GM12801 (cell line): ENCODE data around the gene TIMP2.

Experiments used
- TF ChIP-seq, protein P1 (sequence below): IDR thresholded peaks from one replicate; pipeline ENCODE4 v1.5.1; 2011; ENCODE audit warnings: control low read depth; ENCODE audit not compliant: insufficient read length; ENCODE audit errors: extremely low read depth

The TIMP2 gene

DNA sequence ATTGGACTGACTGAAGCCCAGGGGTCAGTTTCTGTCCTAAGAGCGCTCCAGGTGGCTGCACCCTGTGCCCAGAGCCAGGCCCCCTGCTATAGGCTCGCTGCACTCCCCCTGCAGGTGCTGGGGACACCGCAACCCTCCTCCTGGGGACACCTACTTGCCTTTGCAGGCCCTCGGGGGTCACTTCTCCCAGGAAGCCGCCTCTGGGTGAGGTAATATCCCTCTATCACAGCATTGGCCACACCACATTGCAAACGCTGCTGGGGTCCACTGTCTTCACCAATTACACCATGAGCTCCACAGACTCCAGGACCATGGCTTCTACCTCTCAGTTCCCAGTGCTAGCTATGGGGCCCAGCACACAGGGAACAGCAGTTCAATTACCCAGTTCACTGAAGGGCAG, 99.5 kb downstream of the TIMP2 start:
- TF ChIP-seq, protein P1, sequence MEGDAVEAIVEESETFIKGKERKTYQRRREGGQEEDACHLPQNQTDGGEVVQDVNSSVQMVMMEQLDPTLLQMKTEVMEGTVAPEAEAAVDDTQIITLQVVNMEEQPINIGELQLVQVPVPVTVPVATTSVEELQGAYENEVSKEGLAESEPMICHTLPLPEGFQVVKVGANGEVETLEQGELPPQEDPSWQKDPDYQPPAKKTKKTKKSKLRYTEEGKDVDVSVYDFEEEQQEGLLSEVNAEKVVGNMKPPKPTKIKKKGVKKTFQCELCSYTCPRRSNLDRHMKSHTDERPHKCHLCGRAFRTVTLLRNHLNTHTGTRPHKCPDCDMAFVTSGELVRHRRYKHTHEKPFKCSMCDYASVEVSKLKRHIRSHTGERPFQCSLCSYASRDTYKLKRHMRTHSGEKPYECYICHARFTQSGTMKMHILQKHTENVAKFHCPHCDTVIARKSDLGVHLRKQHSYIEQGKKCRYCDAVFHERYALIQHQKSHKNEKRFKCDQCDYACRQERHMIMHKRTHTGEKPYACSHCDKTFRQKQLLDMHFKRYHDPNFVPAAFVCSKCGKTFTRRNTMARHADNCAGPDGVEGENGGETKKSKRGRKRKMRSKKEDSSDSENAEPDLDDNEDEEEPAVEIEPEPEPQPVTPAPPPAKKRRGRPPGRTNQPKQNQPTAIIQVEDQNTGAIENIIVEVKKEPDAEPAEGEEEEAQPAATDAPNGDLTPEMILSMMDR = no peak

DNA sequence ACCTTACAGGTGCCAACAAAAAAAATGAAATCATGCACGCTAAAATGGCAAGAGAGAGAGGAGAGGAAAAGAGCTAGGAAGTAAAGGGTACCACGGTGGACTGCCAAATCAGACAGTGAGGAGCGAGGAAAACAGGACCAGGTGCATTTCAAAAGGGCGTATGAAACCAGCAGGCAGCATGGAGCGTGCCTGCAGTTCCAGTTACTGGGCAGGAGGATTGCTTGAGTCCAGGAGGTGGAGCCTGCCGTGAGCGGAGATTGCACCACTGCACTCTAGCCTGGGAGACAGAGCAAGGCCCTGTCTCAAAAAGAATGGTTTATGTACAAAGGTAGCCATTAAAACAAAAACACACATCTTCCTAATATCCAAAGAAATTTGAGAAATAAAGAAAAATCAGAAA, 100.9 kb downstream of the TIMP2 start:
- TF ChIP-seq, protein P1 = no peak

DNA sequence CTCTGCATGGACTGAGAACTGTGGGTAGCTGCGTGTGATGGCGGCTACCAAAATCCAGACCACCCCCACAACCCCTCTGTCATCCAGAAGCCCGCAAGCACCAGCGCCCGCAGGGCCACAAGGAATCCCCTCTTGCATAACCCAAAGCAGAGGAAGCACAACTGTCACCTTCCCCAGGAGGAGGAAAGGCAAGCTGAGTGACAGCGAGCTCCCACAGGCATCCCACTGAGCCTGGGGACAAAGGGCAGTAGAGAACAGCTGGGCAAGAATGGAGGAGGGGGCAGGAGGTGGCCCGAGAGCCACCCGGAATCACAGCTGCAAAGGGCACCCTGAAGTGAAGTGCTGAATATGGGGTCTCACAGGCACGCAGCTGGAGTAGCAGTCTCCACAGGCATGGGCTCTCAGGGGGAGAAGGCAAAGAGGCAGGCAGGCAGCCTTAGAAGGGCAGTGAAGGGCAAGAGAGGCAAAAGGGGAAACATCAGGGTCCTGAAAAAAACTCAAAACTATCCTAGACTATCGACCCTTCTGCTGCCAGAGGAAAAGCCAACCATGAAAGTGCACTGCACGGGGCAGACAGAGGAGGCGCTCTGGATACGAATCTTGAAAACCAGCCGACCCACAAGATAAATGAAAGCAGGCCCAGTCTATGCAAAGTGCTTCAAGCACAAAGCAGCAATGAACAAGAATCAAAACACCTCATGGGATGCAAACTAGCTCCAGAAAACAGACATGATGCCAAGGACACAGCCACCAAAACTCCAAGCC, 101.7 kb downstream of the TIMP2 start:
- TF ChIP-seq, protein P1 = no peak

DNA sequence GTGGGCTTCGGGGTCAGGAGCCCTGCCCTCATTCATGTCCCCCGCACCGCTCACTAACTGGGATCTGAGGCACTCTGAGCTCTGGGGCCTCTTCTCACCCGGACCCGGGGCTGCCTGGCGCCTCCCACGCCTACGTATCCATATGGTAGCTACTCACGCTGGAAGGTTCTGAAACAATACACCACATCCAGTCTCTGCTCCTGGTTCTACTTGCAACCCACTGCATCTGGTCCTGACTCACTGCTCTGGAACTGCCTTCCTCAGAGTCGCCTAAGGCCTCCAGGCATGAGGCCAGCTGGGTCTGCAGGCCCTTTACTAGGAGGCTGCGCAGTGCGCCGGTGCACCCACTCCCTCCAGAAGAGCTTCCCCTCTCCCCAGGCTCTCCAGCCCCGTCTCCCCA, 102.6 kb downstream of the TIMP2 start:
- TF ChIP-seq, protein P1 = no peak

DNA sequence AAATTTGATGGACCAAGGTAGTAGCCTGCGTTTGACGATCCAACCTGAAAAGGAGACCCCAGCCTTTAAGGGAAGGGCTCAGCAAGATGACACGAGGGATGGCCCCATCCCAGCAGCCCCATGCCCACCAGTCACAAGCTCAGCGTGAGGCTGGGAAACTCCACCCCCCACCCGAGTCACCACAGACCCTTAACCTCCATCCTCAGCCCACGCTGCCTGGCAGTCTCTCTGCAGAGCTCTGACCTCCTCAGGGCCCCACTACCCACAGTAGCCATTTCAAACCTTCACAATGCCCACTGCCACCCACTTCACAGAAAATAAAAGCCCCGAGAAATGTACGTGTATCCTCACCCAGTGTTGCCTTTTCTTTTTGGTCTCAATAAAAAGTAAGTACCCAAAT, 103.2 kb downstream of the TIMP2 start:
- TF ChIP-seq, protein P1 = no peak

DNA sequence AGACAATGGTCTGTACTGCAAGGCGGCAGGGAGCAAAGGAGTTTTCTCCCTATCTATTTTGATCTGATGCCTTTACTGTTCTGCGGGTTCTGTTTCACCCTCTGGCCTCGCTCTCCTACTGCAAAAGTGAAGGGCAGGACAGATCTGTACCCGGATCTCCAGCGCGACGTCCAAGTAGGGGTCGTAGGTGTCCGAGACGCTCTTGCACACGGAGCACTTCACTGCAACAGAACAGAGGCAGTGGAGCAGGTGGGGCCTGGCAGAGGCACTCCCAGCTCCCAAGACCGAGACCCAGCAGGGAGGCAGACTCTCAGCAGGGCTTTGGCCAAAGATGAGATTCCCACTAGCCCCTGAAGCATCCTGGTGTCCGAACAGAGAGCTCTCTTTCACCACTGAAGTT, 104.3 kb downstream of the TIMP2 start:
- TF ChIP-seq, protein P1 = no peak

DNA sequence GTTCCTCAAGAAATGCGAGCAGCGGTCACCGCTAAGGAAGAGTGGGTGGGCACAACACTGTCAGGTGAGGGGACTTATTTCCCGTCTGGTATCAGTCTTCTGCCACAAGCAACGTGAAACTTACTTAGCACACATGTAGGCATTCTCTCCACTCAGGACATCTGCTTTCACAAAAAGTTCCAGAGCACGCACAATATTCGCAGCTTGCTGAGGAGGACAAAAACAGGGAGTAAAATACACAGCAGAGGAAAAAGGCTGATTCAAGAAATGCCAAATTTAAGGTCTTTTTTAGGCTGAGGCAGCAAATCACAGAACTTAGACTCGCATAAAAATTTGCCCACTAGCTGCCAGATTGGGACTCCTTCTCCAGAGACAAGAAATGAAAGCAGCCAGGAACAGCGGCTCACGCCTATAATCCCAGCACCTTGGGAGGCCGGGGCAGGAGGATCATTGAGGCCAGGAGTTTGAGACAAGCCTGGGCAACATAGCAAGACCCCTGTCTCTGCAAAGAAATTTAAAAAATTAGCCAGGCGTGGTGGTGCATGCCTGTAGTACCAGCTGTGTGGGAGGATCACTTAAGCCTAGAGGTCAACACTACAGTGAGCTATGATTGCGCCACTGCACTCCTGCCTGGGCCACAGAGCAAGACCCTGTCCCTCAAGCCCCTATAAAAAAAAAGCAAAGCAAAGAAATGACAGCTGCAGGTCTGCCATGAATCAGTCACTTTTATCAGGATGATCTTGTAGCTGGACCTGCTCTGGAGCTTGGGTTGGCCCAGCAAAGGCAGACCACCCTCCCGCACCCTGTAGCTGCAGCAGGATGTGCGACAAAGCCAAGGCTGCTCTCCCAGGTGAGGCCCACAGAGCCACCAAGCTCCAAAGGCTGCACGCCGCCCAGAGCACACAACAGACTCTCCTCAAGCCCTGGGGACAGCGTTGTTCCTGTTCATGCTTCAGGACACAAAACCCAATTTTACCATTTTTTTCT, 105.1 kb downstream of the TIMP2 start:
- TF ChIP-seq, protein P1 = no peak
